ENCODE data around the gene PRR5L.

- TF ChIP-seq CTCF (IDR thresholded peaks at IDR 0.05; ENCODE audit: insufficient read depth, low read length, poor library complexity, severe bottlenecking) (no peak), EZH2phosphoT487 (conservative IDR thresholded peaks at IDR 0.05; ENCODE audit: low read length) (no peak)
Measured at GRCh38 chr11:36501236-36501635, 205.1 kb downstream of the PRR5L start.

Data from SU-DHL-6 (cell line).